GM23338 (cell line): Measurements from ENCODE around the gene USP15. TPM values are rescaled to one million over a fixed set of nuclear protein-coding genes. Genes with fewer than 3 reads are reported as not detected.

Experiments used
- ATAC-seq: fragments of 200-7000 bp; cut with Tn5 transposase; 3 replicates; pipeline ENCODE4 v1.9.1; 2020
- DNase-seq: peaks from one replicate; pipeline ENCODE4 v3.0.0-alpha.2; 2015; ENCODE audit warnings: low spot score
- H2AFZ ChIP-seq: fragments of 200-600 bp; sonication (generic); 2 replicates; pipeline ENCODE4 v1.8.0; 2016; ENCODE audit warnings: antibody characterized with exemption, mild to moderate bottlenecking, moderate library complexity
- H3F3A ChIP-seq: fragments of 200-600 bp; sonication (generic); replicated peaks from 2 replicates; pipeline ENCODE4 v1.8.0; 2017; ENCODE audit warnings: antibody characterized with exemption, mixed run types, low read depth
- H3K27ac ChIP-seq: fragments of 200-600 bp; sonication (generic); 2 replicates; pipeline ENCODE4 v1.6.1; 2016; ENCODE audit warnings: low read depth
- H3K27me3 ChIP-seq: fragments of 200-600 bp; sonication (generic); 2 replicates; pipeline ENCODE4 v1.8.0; 2016; ENCODE audit warnings: mild to moderate bottlenecking, mixed run types, moderate library complexity; ENCODE audit not compliant: insufficient read depth
- H3K36me3 ChIP-seq: fragments of 200-600 bp; sonication (generic); 2 replicates; pipeline ENCODE4 v1.8.0; 2016; ENCODE audit warnings: mild to moderate bottlenecking; ENCODE audit not compliant: insufficient read depth
- H3K4me1 ChIP-seq: fragments of 200-600 bp; sonication (generic); 2 replicates; pipeline ENCODE4 v1.8.0; 2016; ENCODE audit warnings: mild to moderate bottlenecking, moderate library complexity; ENCODE audit not compliant: insufficient read depth
- H3K4me2 ChIP-seq: fragments of 200-600 bp; sonication (generic); 2 replicates; pipeline ENCODE4 v1.7.1; 2017; ENCODE audit warnings: mixed run types
- H3K4me3 ChIP-seq: fragments of 200-600 bp; sonication (generic); 2 replicates; pipeline ENCODE4 v1.6.1; 2016; ENCODE audit warnings: mixed run types
- H3K79me2 ChIP-seq: fragments of 200-600 bp; sonication (generic); replicated peaks from 2 replicates; pipeline ENCODE4 v1.8.0; 2017; ENCODE audit warnings: mild to moderate bottlenecking; ENCODE audit not compliant: insufficient read depth
- H3K9me2 ChIP-seq: fragments of 200-600 bp; sonication (generic); 2 replicates; pipeline ENCODE4 v1.8.0; 2017; ENCODE audit not compliant: insufficient read depth
- H4K20me1 ChIP-seq: fragments of 200-600 bp; sonication (generic); replicated peaks from 2 replicates; pipeline ENCODE4 v1.8.0; 2017; ENCODE audit warnings: mild to moderate bottlenecking; ENCODE audit not compliant: insufficient read depth
- H3K27ac Mint-ChIP-seq: 2 replicates; pipeline ENCODE4 v1.8.0; 2020; ENCODE audit warnings: inconsistent platforms, mild to moderate bottlenecking, moderate library complexity, mixed read lengths
- H3K27me3 Mint-ChIP-seq: 3 replicates; pipeline ENCODE4 v1.8.0; 2022; ENCODE audit warnings: low read depth, mild to moderate bottlenecking, moderate library complexity, mixed read lengths, inconsistent platforms; ENCODE audit not compliant: insufficient read depth, poor library complexity
- H3K36me3 Mint-ChIP-seq: 3 replicates; pipeline ENCODE4 v1.8.0; 2021; ENCODE audit warnings: low read depth, mild to moderate bottlenecking, inconsistent platforms, moderate library complexity, mixed read lengths
- H3K4me1 Mint-ChIP-seq: 3 replicates; pipeline ENCODE4 v1.8.0; 2020; ENCODE audit warnings: mild to moderate bottlenecking, inconsistent platforms, mixed read lengths
- H3K4me3 Mint-ChIP-seq: 3 replicates; pipeline ENCODE4 v1.8.0; 2021; ENCODE audit warnings: moderate library complexity, mild to moderate bottlenecking, inconsistent platforms, mixed read lengths
- H3K9me3 Mint-ChIP-seq: 3 replicates; pipeline ENCODE4 v1.8.0; 2020; ENCODE audit warnings: moderate library complexity, mild to moderate bottlenecking, inconsistent platforms, mixed read lengths
- CREB1 ChIP-seq: fragments of 250-450 bp; sonication (Bioruptor Pico); IDR thresholded peaks from 2 replicates; pipeline ENCODE4 v1.5.0; 2020; ENCODE audit warnings: low read depth, mild to moderate bottlenecking, moderate library complexity
- CTCF ChIP-seq, 2 experiments: fragments of 200-600 bp in 1 of 2; sonication (generic) in 1 of 2; conservative IDR thresholded peaks; 2 replicates each; pipeline versions ENCODE4 v1.5.1 to v1.6.1; 2016 to 2017; ENCODE audit warnings: antibody characterized with exemption in 2 of 2, low read depth in 2 of 2, mild to moderate bottlenecking in 2 of 2, moderate library complexity in 1 of 2
- EZH2 ChIP-seq: fragments of 200-600 bp; sonication (generic); IDR thresholded peaks from one replicate; pipeline ENCODE4 v1.8.0; 2017; ENCODE audit warnings: antibody characterized with exemption, mild to moderate bottlenecking, low read depth; ENCODE audit not compliant: unreplicated experiment
- EZH2phosphoT487 ChIP-seq: fragments of 200-600 bp; sonication (generic); IDR thresholded peaks from one replicate; pipeline ENCODE4 v1.8.1; 2018; ENCODE audit warnings: antibody characterized with exemption; ENCODE audit not compliant: unreplicated experiment
- JUNB ChIP-seq: IDR thresholded peaks from one replicate; pipeline ENCODE4 v1.6.1; 2016; ENCODE audit warnings: antibody characterized with exemption; ENCODE audit not compliant: unreplicated experiment
- NANOG ChIP-seq: IDR thresholded peaks from 2 replicates; pipeline ENCODE4 v1.6.1; 2016; ENCODE audit warnings: antibody characterized with exemption, borderline replicate concordance
- POLR2AphosphoS5 ChIP-seq: IDR thresholded peaks from 2 replicates; pipeline ENCODE4 v1.6.1; 2016; ENCODE audit warnings: antibody characterized with exemption, low read depth
- REST ChIP-seq: IDR thresholded peaks from one replicate; pipeline ENCODE4 v1.6.1; 2018; ENCODE audit warnings: antibody characterized with exemption; ENCODE audit not compliant: unreplicated experiment
- ZNF114 ChIP-seq: fragments of 250-450 bp; sonication (Bioruptor Pico); IDR thresholded peaks from 2 replicates; pipeline ENCODE4 v1.5.0; 2020; ENCODE audit warnings: mild to moderate bottlenecking, moderate library complexity
- ZNF331 ChIP-seq: fragments of 250-450 bp; sonication (Bioruptor Pico); IDR thresholded peaks from 2 replicates; pipeline ENCODE4 v1.5.0; 2020; ENCODE audit warnings: low read depth, mild to moderate bottlenecking, moderate library complexity
- polyA plus RNA-seq: library from polyadenylated mRNA; unstranded; fragments of >200 nt; fragmentation: Nextera tagmentation; extraction: Ambion mirVana; gene quantifications from 2 replicates; pipeline ENCODE4 v1.2.1, GENCODE V29; 2016
- total RNA-seq: library from RNA; depleted of rRNA; stranded (reverse); fragments of >200 nt; shearing (Covaris generic); gene quantifications from 2 replicates; pipeline ENCODE4 v1.2.3, GENCODE V29; 2014
- TF ChIP-seq, protein P1 (sequence below): IDR thresholded peaks from 2 replicates; pipeline ENCODE4 v1.6.1; 2016; ENCODE audit warnings: antibody characterized with exemption

The USP15 gene
- total and polyA plus RNA-seq, 2 experiments from 2014 or later: 29.5 to 60.3 TPM

DNA sequence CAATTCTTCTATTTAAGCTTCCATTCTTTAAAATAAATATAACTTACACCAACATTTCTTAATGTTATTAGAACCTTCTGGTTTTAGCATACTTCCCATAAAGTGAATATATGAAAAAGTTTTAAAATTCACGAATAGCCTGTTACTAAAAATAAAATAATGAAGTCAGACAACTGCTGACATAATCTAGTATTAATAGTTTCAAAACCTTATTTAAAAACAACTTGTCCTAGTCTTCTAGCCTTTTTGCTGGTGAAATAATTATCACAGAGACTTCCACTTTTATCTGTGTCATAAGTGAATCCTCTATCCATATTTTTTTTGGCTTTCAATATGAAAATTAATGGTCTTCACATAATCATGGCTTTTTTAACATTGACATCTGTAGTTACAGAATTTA lies 112.6 kb downstream of the USP15 start:
- H3K9me3 Mint-ChIP-seq: no peaks in the 10 kb centered on the region; the same call in 2 of the 3 replicates
- H3K27ac Mint-ChIP-seq: no peak overlapping the region
- H3K4me1 Mint-ChIP-seq: no peaks in the 10 kb centered on the region

More for the DNA sequence above, 112.6 kb downstream of the USP15 start:
- no peaks in the 10 kb centered on the region for H3K79me2 ChIP-seq
- DNase-seq: no peak
- Mint-ChIP-seq H3K27me3 (no peaks in the 10 kb centered on the region), H3K36me3 (no peaks in the 10 kb centered on the region), H3K4me3 (no peak overlapping the region)
- H3K9me2 ChIP-seq: no peaks in the 10 kb centered on the region
- no peak for ATAC-seq
- no peaks in the 10 kb centered on the region for H3K27me3 ChIP-seq
- H3K27ac ChIP-seq: no peak overlapping the region
- H4K20me1 ChIP-seq: no peaks in the 10 kb centered on the region
- no peak overlapping the region for H2AFZ ChIP-seq
- no peaks in the 10 kb centered on the region for H3K4me1 ChIP-seq
- TF ChIP-seq REST: no peak
- TF ChIP-seq, protein P1, sequence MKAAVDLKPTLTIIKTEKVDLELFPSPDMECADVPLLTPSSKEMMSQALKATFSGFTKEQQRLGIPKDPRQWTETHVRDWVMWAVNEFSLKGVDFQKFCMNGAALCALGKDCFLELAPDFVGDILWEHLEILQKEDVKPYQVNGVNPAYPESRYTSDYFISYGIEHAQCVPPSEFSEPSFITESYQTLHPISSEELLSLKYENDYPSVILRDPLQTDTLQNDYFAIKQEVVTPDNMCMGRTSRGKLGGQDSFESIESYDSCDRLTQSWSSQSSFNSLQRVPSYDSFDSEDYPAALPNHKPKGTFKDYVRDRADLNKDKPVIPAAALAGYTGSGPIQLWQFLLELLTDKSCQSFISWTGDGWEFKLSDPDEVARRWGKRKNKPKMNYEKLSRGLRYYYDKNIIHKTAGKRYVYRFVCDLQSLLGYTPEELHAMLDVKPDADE: no peak
- no peak for TF ChIP-seq EZH2phosphoT487
- TF ChIP-seq ZNF114: no peak
- TF ChIP-seq CTCF (conservative IDR thresholded peaks at IDR 0.05; ENCODE audit: low read depth in 2 of 2): no peak
- no peak for TF ChIP-seq ZNF331 (CRISPR knock-in tag)
- no peak for TF ChIP-seq NANOG
- no peak for TF ChIP-seq JUNB
- no peak for TF ChIP-seq POLR2AphosphoS5
- TF ChIP-seq CREB1 (CRISPR knock-in tag): no peak
- TF ChIP-seq EZH2: no peak
- no peak overlapping the region for H3K4me2 ChIP-seq
- no peaks in the 10 kb centered on the region for H3F3A ChIP-seq
- H3K36me3 ChIP-seq: no peaks in the 10 kb centered on the region
- no peak overlapping the region for H3K4me3 ChIP-seq
